Hair follicle dermal papilla cell (primary cell): ENCODE data around the gene LPO. TPM values are rescaled to one million over a fixed set of nuclear protein-coding genes. Genes with fewer than 3 reads are reported as not detected.

Experiments used
- total RNA-seq: library from RNA; depleted of rRNA; stranded (reverse); fragments of >200 nt; gene quantifications from 2 replicates; pipeline ENCODE4 v1.2.3, GENCODE V29; 2012

LPO gene
- not detected in 2 replicates for total RNA-seq

DNA sequence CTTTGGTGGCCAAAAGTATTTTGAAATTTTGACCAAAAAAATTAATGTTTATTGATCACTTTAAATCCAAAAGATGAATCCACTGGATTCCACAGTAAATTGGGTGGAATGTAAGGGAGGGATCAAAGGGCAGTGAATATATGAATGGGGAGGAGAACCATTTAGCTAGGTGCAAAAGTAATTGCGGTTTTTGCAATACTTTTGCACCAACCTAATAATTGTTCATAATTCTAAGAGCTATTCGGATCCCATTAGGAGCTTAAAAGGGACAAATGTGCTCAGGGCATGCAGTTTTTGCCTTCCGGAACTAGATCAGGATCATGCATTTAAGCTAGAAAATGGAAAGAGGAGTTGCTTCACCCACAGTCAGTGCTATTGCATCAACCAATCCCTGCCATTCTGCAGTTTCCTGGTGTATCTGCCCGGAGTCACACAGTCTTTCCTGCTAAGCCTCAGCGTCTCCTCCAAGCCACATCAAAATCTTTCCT lies at the start of gene LPO:
Gene LPO (plus strand): TSS at position 438 of the 488 bp plus-strand sequence. CDS start 4,396 bp downstream, outside the sequence.

GRCh38 chr17:58192612-58193011 lies 45.8 kb upstream of the LPO start, which contains the start of gene EPX:
Gene EPX (plus strand): TSS chr17:58192726. CDS start chr17:58192847, 121 bp downstream.

DNA sequence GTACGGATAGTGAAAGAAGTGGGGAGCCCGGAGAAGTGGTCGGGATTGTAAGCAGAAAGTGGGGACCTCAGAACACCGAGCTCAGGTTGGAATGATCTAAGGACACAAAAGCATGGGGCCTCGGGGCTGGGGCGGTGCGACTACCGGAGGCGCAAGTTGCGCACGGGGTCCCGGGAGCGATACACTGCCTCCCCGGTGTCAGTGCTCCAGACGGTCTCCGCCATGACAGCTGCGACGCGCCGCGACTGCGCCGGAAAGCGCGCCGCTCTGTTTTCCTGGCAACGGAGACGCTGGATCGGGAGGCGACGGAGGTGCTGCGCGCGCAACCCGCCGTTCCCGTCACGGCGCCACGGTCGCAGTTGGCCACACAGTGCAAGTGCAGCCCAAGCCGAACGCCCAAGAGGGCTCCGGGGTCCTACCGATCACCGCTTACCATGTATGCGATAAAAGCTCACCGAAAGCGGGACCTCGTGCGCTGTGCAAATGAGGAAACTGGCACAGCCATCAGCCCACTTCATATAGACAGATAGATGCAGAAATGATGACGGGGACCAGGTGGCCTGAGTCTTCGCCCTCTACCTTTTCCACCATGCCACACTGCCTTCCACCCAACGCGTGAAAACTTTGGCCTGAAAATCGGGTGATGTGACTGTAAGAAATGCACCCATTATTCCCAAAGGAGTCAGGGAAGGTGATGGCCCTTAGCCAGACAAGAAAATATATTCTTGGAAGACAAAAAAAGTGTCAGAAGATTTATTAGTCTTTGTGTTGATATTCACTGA lies 19.2 kb upstream of the LPO start, which contains the start of gene MKS1:
Gene MKS1 (minus strand): TSS at position 249 of the 782 bp plus-strand sequence. CDS start 25 bp downstream, at position 224.

DNA sequence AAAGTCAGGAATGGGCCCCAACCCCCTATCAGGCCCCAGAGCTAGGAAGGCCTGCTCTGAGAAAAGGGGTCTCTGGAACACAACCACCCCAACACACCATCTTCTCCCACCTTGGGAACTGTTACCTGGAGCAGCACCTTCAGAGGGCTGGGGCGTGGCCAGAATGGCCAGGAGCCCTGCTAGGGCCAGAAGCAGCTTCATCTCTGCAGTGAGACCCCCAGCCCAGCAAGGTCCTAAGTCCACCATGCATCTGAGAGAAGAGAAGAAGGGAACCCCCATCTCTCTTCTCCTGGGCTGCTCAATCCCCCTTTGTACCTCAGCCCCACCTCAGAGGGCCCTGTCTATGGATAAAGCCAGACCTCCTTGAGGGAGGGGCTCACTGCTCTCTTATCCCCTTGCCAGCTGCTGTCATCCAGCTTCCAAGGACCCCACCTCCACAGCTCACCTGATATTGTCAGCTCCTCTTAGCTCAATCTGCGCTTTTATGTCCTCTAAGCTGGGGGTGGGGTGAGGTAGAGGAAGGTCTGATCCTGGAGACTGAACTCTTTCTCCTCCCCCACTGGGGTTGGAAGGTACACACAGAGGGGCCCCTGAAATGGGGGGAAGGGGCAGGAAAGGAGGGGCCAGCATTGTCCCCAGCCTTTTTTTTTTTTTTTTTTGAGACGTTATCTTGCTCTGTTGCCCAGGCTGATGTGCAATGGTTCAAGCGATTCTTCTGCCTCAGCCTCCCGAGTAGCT lies 42.3 kb downstream of the LPO start, which contains the start of gene MPO:
Gene MPO (minus strand): TSS at position 456 of the 738 bp plus-strand sequence. CDS start 177 bp downstream, at position 279.

Other genes starting within 250 kb of the LPO start
- gene SRSF1, start 231.3 kb upstream of the LPO start, total RNA-seq = 253 and 283 TPM in 2 replicates
- gene DYNLL2, start 155.2 kb upstream of the LPO start, total RNA-seq = 13.0 and 15.1 TPM in 2 replicates
- not detected in 2 replicates for gene OR4D1, start 90.2 kb upstream of the LPO start, total RNA-seq
- not detected in 2 replicates for gene OR4D2, start 71.6 kb upstream of the LPO start, total RNA-seq
- not detected in 2 replicates for gene EPX, start 45.9 kb upstream of the LPO start, total RNA-seq
- gene MKS1, start 19.3 kb upstream of the LPO start, total RNA-seq = 11.2 and 15.1 TPM in 2 replicates
- not detected in 2 replicates for gene MPO, start 42.4 kb downstream of the LPO start, total RNA-seq
- 1.9 and 2.1 TPM in 2 replicates for gene TSPOAP1, start 90.2 kb downstream of the LPO start, total RNA-seq
- 32.1 and 33.3 TPM in 2 replicates for gene SUPT4H1, start 113.6 kb downstream of the LPO start, total RNA-seq
- 0.12 and 0.32 TPM in 2 replicates for gene RNF43, start 178.9 kb downstream of the LPO start, total RNA-seq
- gene HSF5, start 249.8 kb downstream of the LPO start, total RNA-seq = under 0.01 TPM in 1 of 2 replicates, not detected in the other